Endothelial cell of umbilical vein (primary cell): Measurements from ENCODE around the gene IDH1. TPM values are rescaled to one million over a fixed set of nuclear protein-coding genes. Genes with fewer than 3 reads are reported as not detected.

ENCODE experiments used
- BruUV-seq: library from RNA; stranded (reverse); fragments of 400-500 nt; replicated peaks from 2 replicates; lab custom pipeline; 2021; lab: Mats Ljungman, UMichigan
- CTCF ChIA-PET: fragments of 300-600, 350-600 bp; sonication (Branson Sonifier 250); formaldehyde crosslinking; loops from one replicate; lab custom pipeline; 2021; ENCODE audit warnings: antibody characterized with exemption, inconsistent platforms; lab: Charles Lee
- POLR2A ChIA-PET: fragments of 300-600, 350-600 bp; sonication (Branson Sonifier 250); formaldehyde crosslinking; loops from one replicate; lab custom pipeline; 2021; ENCODE audit warnings: antibody characterized with exemption, inconsistent platforms; lab: Charles Lee
- DNase-seq: peaks from one replicate; pipeline ENCODE4 v3.0.0-alpha.2; 2011; ENCODE audit warnings: low read depth, low spot score
- FAIRE-seq: peaks from 2 replicates; lab custom pipeline; 2011; peaks lifted over from hg19 to GRCh38; lab: Jason Lieb, UNC
- H2AFZ ChIP-seq: 2 replicates; pipeline ENCODE4 v1.6.0; 2012; ENCODE audit warnings: low read depth, low read length, control low read depth, inconsistent platforms
- H3K27ac ChIP-seq: 2 replicates; pipeline ENCODE4 v1.5.1; 2011; ENCODE audit warnings: low read depth, mild to moderate bottlenecking, control low read depth, low read length, moderate library complexity; ENCODE audit not compliant: insufficient read depth
- H3K27me3 ChIP-seq, 2 experiments: 2 replicates each; pipeline versions ENCODE4 v1.6.0 to v1.6.1; 2011; ENCODE audit warnings: low read length in 2 of 2, mixed read lengths in 1 of 2; ENCODE audit not compliant: control insufficient read depth in 2 of 2, insufficient read depth in 2 of 2
- H3K36me3 ChIP-seq, 2 experiments: 2 replicates in 1 of 2; 3 replicates in 1 of 2; pipeline ENCODE4 v1.5.1; 2011; ENCODE audit warnings: low read length in 2 of 2, mild to moderate bottlenecking in 1 of 2, moderate library complexity in 1 of 2; ENCODE audit not compliant: control insufficient read depth in 2 of 2, insufficient read depth in 2 of 2; ENCODE audit errors: extremely low read depth in 1 of 2
- H3K4me1 ChIP-seq: 3 replicates; pipeline ENCODE4 v1.5.1; 2011; ENCODE audit warnings: mild to moderate bottlenecking, low read length; ENCODE audit not compliant: control insufficient read depth, insufficient read depth; ENCODE audit errors: extremely low read depth
- H3K4me2 ChIP-seq: 2 replicates; pipeline ENCODE4 v1.6.1; 2011; ENCODE audit warnings: low read length, control low read depth, mixed read lengths; ENCODE audit not compliant: insufficient read depth
- H3K4me3 ChIP-seq, 3 experiments: fragments of 200-600 bp in 1 of 3; sonication (generic), shearing (Covaris generic) in 1 of 3; replicated peaks in 1 of 3; 2 replicates each; pipeline ENCODE4 v1.5.1; 2011 to 2016; ENCODE audit warnings: control low read depth in 3 of 3, low read length in 3 of 3, mild to moderate bottlenecking in 2 of 3, inconsistent platforms in 1 of 3, low read depth in 1 of 3, moderate library complexity in 1 of 3; ENCODE audit not compliant: insufficient read depth in 1 of 3
- H3K79me2 ChIP-seq: 2 replicates; pipeline ENCODE4 v1.6.0; 2012; ENCODE audit warnings: low read length, inconsistent platforms; ENCODE audit not compliant: control insufficient read depth, insufficient read depth
- H3K9ac ChIP-seq: replicated peaks from 2 replicates; pipeline ENCODE3; 2011; ENCODE audit warnings: low read length, control low read depth; ENCODE audit not compliant: insufficient read depth; ENCODE audit errors: extremely low read depth
- H3K9me1 ChIP-seq: replicated peaks from 3 replicates; pipeline ENCODE4 v1.6.0; 2011; ENCODE audit warnings: mild to moderate bottlenecking, low read length; ENCODE audit not compliant: control insufficient read depth, insufficient read depth; ENCODE audit errors: extremely low read depth
- H3K9me3 ChIP-seq: replicated peaks from 2 replicates; pipeline ENCODE4 v1.5.1; 2012; ENCODE audit warnings: low read length, inconsistent platforms; ENCODE audit not compliant: control insufficient read depth, insufficient read depth
- H4K20me1 ChIP-seq: replicated peaks from 2 replicates; pipeline ENCODE3; 2011; ENCODE audit warnings: mild to moderate bottlenecking, low read length; ENCODE audit not compliant: control insufficient read depth, insufficient read depth; ENCODE audit errors: extremely low read depth
- CTCF ChIP-seq, 2 donors: IDR thresholded peaks; 1 replicate in 1 of 2; 2 replicates in 1 of 2; pipeline ENCODE4 v1.5.1; 2011; ENCODE audit warnings: low read length in 2 of 2, mild to moderate bottlenecking in 2 of 2, moderate library complexity in 2 of 2, control low read depth in 1 of 2, inconsistent platforms in 1 of 2, low read depth in 1 of 2; ENCODE audit not compliant: insufficient read depth in 1 of 2; ENCODE audit errors: extremely low read depth in 1 of 2
- EZH2 ChIP-seq: IDR thresholded peaks from 2 replicates; pipeline ENCODE4 v1.6.1; 2012; ENCODE audit warnings: borderline replicate concordance, low read depth, mild to moderate bottlenecking, moderate library complexity, low read length, inconsistent platforms; ENCODE audit not compliant: severe bottlenecking
- FOS ChIP-seq: IDR thresholded peaks from 2 replicates; pipeline ENCODE4 v1.6.1; 2011; ENCODE audit warnings: mild to moderate bottlenecking, low read length, moderate library complexity, borderline replicate concordance; ENCODE audit not compliant: insufficient read depth
- GATA2 ChIP-seq: IDR thresholded peaks from 2 replicates; pipeline ENCODE4 v1.7.0; 2011; ENCODE audit warnings: low read depth, mild to moderate bottlenecking, moderate library complexity, mixed read lengths, low read length; ENCODE audit not compliant: insufficient read length, insufficient read depth
- JUN ChIP-seq: IDR thresholded peaks from 2 replicates; pipeline ENCODE4 v1.6.1; 2011; ENCODE audit warnings: borderline replicate concordance, low read depth; ENCODE audit not compliant: insufficient read length, insufficient read depth
- MYC ChIP-seq: IDR thresholded peaks from one replicate; pipeline ENCODE4 v1.6.1; 2011; ENCODE audit warnings: mild to moderate bottlenecking, low read depth, low read length
- POLR2A ChIP-seq: IDR thresholded peaks from 2 replicates; pipeline ENCODE4 v1.6.1; 2012; ENCODE audit warnings: low read depth, mild to moderate bottlenecking, control low read depth, low read length
- POLR2AphosphoS5 ChIP-seq: IDR thresholded peaks from 2 replicates; pipeline ENCODE4 v1.6.1; 2012; ENCODE audit warnings: low read depth, mild to moderate bottlenecking, control low read depth, low read length, moderate library complexity; ENCODE audit not compliant: insufficient read depth
- dilution Hi-C: fragments of 300-500 bp; cut with MboI; formaldehyde crosslinking; loops from one replicate; pipeline ENCODE4 v1.15.0; 2019; ENCODE audit warnings: low sequenced_read_pairs; ENCODE audit not compliant: extremely low pct_ligation_motif_present
- intact Hi-C: fragments of 100-400 bp; cut with micrococcal nuclease; formaldehyde crosslinking; loops from one replicate; pipeline ENCODE4 v1.10.0; 2022
- polyA plus RNA-seq, 4 experiments: library from polyadenylated mRNA; depleted of rRNA in 3 of 4; stranded (reverse) in 3 of 4; unstranded in 1 of 4; fragments of >200 nt; gene quantifications; 2 replicates each; pipeline versions ENCODE4 v1.2.1 to v1.2.3, GENCODE V29; 2011 to 2012; ENCODE audit warnings: missing spikeins in 1 of 4
- total RNA-seq: library from RNA; stranded (reverse); gene quantifications from 2 replicates; pipeline ENCODE4 v1.2.3, GENCODE V29; 2021
- TF ChIP-seq, protein P1 (sequence below): IDR thresholded peaks from 2 replicates; pipeline ENCODE4 v1.6.1; 2011; ENCODE audit not compliant: insufficient read depth, insufficient read length

The IDH1 gene
- total and polyA plus RNA-seq, 2 donors (not counting 3 experiments of a cell fraction or from before 2014, with no cell fraction given), result 63.1 to 107 TPM

DNA sequence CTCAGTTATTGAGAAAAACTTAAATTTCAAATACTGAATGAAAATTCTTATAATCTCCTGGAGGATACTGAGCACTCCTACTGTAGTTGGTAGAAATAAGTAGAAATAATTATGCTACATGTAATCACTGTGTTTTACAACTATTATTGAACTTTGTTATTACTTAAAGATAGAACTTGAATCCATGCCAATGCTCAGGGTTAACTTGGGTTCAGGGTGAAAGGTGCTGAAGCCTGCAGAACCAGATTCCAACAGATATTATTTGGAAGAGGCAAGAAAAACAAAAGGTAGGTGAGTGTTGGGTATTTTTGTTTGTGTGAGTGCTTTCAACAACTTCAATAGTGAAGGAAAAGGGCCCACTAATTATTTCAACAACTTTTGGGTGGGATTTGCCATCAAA lies 10.4 kb downstream of the IDH1 start:
- Histone ChIP-seq H3K9me1 (no peaks in the 10 kb centered on the region), H3K4me2 (no peak overlapping the region), H2AFZ (no peak overlapping the region), H3K36me3 (peaks cover 9 to 34% of the 10 kb centered on the region in 2 experiments), H3K9me3 (no peaks in the 10 kb centered on the region), H3K4me1 (no peaks in the 10 kb centered on the region), H3K27ac (no peak overlapping the region), H3K4me3 (no peak overlapping the region), H3K79me2 (no peaks in the 10 kb centered on the region), H3K27me3 (no peaks in the 10 kb centered on the region), H4K20me1 (no peaks in the 10 kb centered on the region), H3K9ac (no peak overlapping the region)
- ChIA-PET CTCF (no interaction called here), POLR2A (no interaction called here)
- dilution Hi-C loops, result no loop called here
- intact Hi-C loops, result no loop called here
- DNase-seq, result no peak
- no TSS peak for BruUV-seq
- FAIRE-seq, result no peak
- no peak for TF ChIP-seq POLR2AphosphoS5
- TF ChIP-seq CTCF (IDR thresholded peaks at IDR 0.05; ENCODE audit: extremely low read depth in 1 of 2, insufficient read depth in 1 of 2, low read depth in 1 of 2, low read length in 2 of 2), result no peak

GRCh38 chr2:208240619-208241209 lies 14.2 kb downstream of the IDH1 start:
- intact Hi-C loops, result no loop called here
- H3K9me3 ChIP-seq, result no peaks in the 10 kb centered on the region
- peaks cover 8 to 24% of the 10 kb centered on the region in 2 experiments for H3K36me3 ChIP-seq
- H3K27ac ChIP-seq, result no peak overlapping the region
- no TSS peak for BruUV-seq
- no peak overlapping the region for H2AFZ ChIP-seq
- no peak overlapping the region for H3K9ac ChIP-seq
- FAIRE-seq (no peak), DNase-seq (no peak)
- no peak overlapping the region for H3K4me3 ChIP-seq
- TF ChIP-seq JUN, result no peak
- TF ChIP-seq CTCF (IDR thresholded peaks at IDR 0.05; ENCODE audit: extremely low read depth in 1 of 2, insufficient read depth in 1 of 2, low read depth in 1 of 2, low read length in 2 of 2), result no peak
- TF ChIP-seq MYC, result no peak
- no peak for TF ChIP-seq EZH2
- no peak for TF ChIP-seq FOS
- TF ChIP-seq POLR2A, result no peak
- TF ChIP-seq GATA2, result no peak
- no peak for TF ChIP-seq POLR2AphosphoS5
- TF ChIP-seq, protein P1, sequence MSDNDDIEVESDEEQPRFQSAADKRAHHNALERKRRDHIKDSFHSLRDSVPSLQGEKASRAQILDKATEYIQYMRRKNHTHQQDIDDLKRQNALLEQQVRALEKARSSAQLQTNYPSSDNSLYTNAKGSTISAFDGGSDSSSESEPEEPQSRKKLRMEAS, result no peak
- ChIA-PET CTCF (interaction anchor here (1.4 to 1.5 kb wide), 2 partner anchors 14 to 15 kb away, joined by 3 to 5 read pairs; partner anchors contain the start of gene IDH1), POLR2A (no interaction called here)
- no peaks in the 10 kb centered on the region for H3K27me3 ChIP-seq
- no peak overlapping the region for H3K4me2 ChIP-seq
- dilution Hi-C loops, result no loop called here
- H3K79me2 ChIP-seq, result no peaks in the 10 kb centered on the region
- no peaks in the 10 kb centered on the region for H3K4me1 ChIP-seq
- H4K20me1 ChIP-seq, result no peaks in the 10 kb centered on the region
- H3K9me1 ChIP-seq, result no peaks in the 10 kb centered on the region
